Measurements from ENCODE around the gene CASZ1.

DNA sequence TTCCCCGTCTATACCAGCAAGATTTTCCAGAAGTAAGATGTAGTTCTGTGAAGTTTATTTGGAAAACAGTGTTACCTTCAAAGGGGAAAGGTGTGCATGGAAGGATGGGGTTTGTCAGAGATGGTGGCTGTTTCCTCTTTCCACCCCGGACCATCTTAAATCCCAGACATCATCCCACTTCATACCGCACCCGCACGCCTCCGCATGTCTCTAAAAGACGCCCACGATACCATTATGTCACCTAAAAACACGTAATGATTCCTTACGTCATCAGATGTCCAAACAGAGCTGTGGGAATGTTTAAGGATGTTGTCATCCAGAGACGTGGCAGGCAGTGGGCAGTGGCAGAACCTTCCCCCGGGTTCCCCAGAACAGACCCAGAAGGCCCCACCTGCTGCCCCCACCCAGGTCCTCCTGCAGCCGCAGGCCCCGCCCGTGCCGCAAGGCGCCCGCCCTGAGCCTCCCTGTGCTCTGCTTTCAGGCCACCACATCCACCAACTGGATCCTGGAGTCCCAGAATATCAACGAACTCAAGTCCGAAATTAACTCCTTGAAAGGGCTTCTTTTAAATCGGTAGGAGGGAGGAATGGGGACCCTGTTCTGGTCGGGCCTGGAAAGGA lies 169.5 kb downstream of the CASZ1 start:
- TF ChIP-seq, protein P1, sequence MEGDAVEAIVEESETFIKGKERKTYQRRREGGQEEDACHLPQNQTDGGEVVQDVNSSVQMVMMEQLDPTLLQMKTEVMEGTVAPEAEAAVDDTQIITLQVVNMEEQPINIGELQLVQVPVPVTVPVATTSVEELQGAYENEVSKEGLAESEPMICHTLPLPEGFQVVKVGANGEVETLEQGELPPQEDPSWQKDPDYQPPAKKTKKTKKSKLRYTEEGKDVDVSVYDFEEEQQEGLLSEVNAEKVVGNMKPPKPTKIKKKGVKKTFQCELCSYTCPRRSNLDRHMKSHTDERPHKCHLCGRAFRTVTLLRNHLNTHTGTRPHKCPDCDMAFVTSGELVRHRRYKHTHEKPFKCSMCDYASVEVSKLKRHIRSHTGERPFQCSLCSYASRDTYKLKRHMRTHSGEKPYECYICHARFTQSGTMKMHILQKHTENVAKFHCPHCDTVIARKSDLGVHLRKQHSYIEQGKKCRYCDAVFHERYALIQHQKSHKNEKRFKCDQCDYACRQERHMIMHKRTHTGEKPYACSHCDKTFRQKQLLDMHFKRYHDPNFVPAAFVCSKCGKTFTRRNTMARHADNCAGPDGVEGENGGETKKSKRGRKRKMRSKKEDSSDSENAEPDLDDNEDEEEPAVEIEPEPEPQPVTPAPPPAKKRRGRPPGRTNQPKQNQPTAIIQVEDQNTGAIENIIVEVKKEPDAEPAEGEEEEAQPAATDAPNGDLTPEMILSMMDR (conservative IDR thresholded peaks at IDR 0.05), result no peak
- no peak for TF ChIP-seq EZH2 (IDR thresholded peaks at IDR 0.05; ENCODE audit: low read depth)

Measured in PC-9 (cell line).